ENCODE measurements around the gene MIOX.

DNA sequence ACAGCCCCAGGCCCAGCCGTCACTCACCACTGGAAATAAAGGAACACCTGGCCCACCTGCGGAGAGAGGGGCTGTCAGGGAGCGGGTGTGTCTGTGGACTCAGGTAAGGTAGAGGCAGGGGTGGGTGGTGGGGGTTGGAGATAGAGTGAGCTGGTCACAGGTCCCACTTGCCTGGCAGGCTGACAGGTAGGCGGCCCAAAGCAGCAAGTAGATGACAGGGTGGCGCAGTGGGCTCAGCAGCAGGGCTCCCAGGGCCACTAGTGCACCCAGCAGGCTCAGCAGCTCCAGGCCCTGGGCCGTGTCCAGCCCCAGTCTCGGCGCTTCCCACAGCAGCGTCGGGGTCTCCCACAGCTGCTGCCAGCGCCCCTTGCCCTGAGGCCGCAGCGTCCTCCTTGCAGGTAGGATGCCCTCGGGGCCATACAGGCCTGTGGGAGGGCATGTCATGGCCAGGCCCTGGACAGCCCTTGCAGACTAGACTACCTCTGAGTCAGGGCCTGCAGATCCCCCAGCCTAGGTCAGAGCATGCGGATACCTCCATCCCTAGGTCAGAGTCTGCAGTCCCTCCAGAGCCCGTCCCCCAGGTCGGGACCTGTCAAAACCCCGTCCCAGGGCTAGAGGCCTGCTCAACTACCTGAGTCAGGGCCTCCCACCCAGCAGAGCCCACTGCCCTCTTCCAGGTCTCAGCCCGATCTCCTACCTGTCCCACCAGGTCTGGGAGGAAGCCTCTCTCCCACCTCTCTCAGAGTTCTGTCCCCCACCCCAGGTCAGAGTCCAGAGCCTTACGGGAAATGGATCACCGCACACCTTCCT is 20.2 kb downstream of the MIOX start:
- TF ChIP-seq PRPF4 (IDR thresholded peaks at IDR 0.05; ENCODE audit: low read depth, low read length, poor library complexity, severe bottlenecking) (no peak), JARID2 (CRISPR knock-in tag; IDR thresholded peaks at IDR 0.05; ENCODE audit: insufficient replicate concordance) (no peak), ESRRA (CRISPR knock-in tag; IDR thresholded peaks at IDR 0.05; ENCODE audit: low read depth) (no peak), GABPB1 (CRISPR knock-in tag; IDR thresholded peaks at IDR 0.05) (no peak), KDM5A (IDR thresholded peaks at IDR 0.05; ENCODE audit: borderline replicate concordance, low read length) (0 out of 2 replicates have a peak, but pooled peaks have one; percentile 26), TSC22D2 (CRISPR knock-in tag; IDR thresholded peaks at IDR 0.05; ENCODE audit: borderline replicate concordance) (no peak), CCAR2 (optimal IDR thresholded peaks at IDR 0.05; ENCODE audit: low read depth, low read length) (no peak), PCBP1 (IDR thresholded peaks at IDR 0.05; ENCODE audit: borderline replicate concordance, low read depth, low read length) (no peak), PPARG (CRISPR knock-in tag; conservative IDR thresholded peaks at IDR 0.05) (no peak)
- TF ChIP-seq, protein P1, sequence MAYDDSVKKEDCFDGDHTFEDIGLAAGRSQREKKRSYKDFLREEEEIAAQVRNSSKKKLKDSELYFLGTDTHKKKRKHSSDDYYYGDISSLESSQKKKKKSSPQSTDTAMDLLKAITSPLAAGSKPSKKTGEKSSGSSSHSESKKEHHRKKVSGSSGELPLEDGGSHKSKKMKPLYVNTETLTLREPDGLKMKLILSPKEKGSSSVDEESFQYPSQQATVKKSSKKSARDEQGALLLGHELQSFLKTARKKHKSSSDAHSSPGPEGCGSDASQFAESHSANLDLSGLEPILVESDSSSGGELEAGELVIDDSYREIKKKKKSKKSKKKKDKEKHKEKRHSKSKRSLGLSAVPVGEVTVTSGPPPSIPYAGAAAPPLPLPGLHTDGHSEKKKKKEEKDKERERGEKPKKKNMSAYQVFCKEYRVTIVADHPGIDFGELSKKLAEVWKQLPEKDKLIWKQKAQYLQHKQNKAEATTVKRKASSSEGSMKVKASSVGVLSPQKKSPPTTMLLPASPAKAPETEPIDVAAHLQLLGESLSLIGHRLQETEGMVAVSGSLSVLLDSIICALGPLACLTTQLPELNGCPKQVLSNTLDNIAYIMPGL (CRISPR knock-in tag; IDR thresholded peaks at IDR 0.05; ENCODE audit: borderline replicate concordance in 1 of 2, low read depth in 1 of 2), result no peak
- TF ChIP-seq, protein P2, sequence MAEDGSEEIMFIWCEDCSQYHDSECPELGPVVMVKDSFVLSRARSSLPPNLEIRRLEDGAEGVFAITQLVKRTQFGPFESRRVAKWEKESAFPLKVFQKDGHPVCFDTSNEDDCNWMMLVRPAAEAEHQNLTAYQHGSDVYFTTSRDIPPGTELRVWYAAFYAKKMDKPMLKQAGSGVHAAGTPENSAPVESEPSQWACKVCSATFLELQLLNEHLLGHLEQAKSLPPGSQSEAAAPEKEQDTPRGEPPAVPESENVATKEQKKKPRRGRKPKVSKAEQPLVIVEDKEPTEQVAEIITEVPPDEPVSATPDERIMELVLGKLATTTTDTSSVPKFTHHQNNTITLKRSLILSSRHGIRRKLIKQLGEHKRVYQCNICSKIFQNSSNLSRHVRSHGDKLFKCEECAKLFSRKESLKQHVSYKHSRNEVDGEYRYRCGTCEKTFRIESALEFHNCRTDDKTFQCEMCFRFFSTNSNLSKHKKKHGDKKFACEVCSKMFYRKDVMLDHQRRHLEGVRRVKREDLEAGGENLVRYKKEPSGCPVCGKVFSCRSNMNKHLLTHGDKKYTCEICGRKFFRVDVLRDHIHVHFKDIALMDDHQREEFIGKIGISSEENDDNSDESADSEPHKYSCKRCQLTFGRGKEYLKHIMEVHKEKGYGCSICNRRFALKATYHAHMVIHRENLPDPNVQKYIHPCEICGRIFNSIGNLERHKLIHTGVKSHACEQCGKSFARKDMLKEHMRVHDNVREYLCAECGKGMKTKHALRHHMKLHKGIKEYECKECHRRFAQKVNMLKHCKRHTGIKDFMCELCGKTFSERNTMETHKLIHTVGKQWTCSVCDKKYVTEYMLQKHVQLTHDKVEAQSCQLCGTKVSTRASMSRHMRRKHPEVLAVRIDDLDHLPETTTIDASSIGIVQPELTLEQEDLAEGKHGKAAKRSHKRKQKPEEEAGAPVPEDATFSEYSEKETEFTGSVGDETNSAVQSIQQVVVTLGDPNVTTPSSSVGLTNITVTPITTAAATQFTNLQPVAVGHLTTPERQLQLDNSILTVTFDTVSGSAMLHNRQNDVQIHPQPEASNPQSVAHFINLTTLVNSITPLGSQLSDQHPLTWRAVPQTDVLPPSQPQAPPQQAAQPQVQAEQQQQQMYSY (CRISPR knock-in tag; IDR thresholded peaks at IDR 0.05), result no peak
- TF ChIP-seq, protein P3, sequence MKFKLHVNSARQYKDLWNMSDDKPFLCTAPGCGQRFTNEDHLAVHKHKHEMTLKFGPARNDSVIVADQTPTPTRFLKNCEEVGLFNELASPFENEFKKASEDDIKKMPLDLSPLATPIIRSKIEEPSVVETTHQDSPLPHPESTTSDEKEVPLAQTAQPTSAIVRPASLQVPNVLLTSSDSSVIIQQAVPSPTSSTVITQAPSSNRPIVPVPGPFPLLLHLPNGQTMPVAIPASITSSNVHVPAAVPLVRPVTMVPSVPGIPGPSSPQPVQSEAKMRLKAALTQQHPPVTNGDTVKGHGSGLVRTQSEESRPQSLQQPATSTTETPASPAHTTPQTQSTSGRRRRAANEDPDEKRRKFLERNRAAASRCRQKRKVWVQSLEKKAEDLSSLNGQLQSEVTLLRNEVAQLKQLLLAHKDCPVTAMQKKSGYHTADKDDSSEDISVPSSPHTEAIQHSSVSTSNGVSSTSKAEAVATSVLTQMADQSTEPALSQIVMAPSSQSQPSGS (CRISPR knock-in tag; IDR thresholded peaks at IDR 0.05), result no peak
